K562 (cell line): ENCODE results near the gene EML5. TPM values are rescaled to one million over a fixed set of nuclear protein-coding genes. Genes with fewer than 3 reads are reported as not detected.

ENCODE experiments used
- ATAC-seq: fragments of 200-7000 bp; cut with Tn5 transposase; 3 replicates; pipeline ENCODE4 v1.9.1; 2020; ENCODE audit warnings: moderate library complexity
- BruUV-seq: library from RNA; stranded (reverse); fragments of 400-500 nt; replicated peaks from 2 replicates; lab custom pipeline; 2021; lab: Mats Ljungman, UMichigan
- CTCF ChIA-PET: fragments of 300-600 bp; formaldehyde crosslinking; extraction: SDS; loops from one replicate; lab custom pipeline; 2021; ENCODE audit warnings: low intra/inter-chr PET ratio; lab: Yijun Ruan, JAX
- POLR2A ChIA-PET: fragments of 300-600, 350-650 bp; sonication (Branson Sonifier 250); formaldehyde crosslinking; extraction: SDS; loops from one replicate; lab custom pipeline; 2021; ENCODE audit warnings: antibody characterized with exemption, inconsistent platforms; lab: Yijun Ruan, JAX
- DNase-seq, 4 experiments: peaks; one replicate each; pipeline versions ENCODE4 v3.0.0 to v3.0.0-alpha.2; 2011 to 2018; ENCODE audit warnings: low spot score in 3 of 4, mixed read lengths in 3 of 4; ENCODE audit errors: extremely low read depth in 1 of 4
- FAIRE-seq: peaks from 2 replicates; lab custom pipeline; 2011; peaks lifted over from hg19 to GRCh38; lab: Jason Lieb, UNC
- H2AFZ ChIP-seq: 2 replicates; pipeline ENCODE4 v1.6.0; 2011; ENCODE audit warnings: low read depth, low read length, control low read depth, inconsistent platforms
- H3K27ac ChIP-seq: fragments of 200-600 bp; 3 replicates; pipeline ENCODE4 v1.8.0; 2011; ENCODE audit warnings: low read depth, mild to moderate bottlenecking, control low read depth, inconsistent platforms, low read length, moderate library complexity, mixed read lengths; ENCODE audit errors: extremely low read depth
- H3K27me3 ChIP-seq, 2 experiments: fragments of 300-600 bp in 1 of 2; 2 replicates in 1 of 2; 3 replicates in 1 of 2; pipeline versions ENCODE4 v1.6.0 to v1.8.0; 2011; ENCODE audit warnings: inconsistent platforms in 2 of 2, low read length in 2 of 2, mild to moderate bottlenecking in 1 of 2, mixed read lengths in 1 of 2, moderate library complexity in 1 of 2; ENCODE audit not compliant: control insufficient read depth in 2 of 2, insufficient read depth in 2 of 2
- H3K36me3 ChIP-seq: fragments of 300-600 bp; 3 replicates; pipeline ENCODE4 v1.8.0; 2011; ENCODE audit warnings: mild to moderate bottlenecking, low read length, inconsistent platforms; ENCODE audit not compliant: control insufficient read depth, insufficient read depth
- H3K4me1 ChIP-seq, 2 experiments: fragments of 200-600 bp in 1 of 2; replicated peaks in 1 of 2; 2 replicates in 1 of 2; 3 replicates in 1 of 2; pipeline versions ENCODE4 v1.5.1 to v1.8.0; 2011; ENCODE audit warnings: inconsistent platforms in 2 of 2, low read length in 2 of 2, mild to moderate bottlenecking in 1 of 2, mixed read lengths in 1 of 2, moderate library complexity in 1 of 2; ENCODE audit not compliant: control insufficient read depth in 2 of 2, insufficient read depth in 2 of 2
- H3K4me2 ChIP-seq: 2 replicates; pipeline ENCODE4 v1.6.1; 2011; ENCODE audit warnings: low read length, control low read depth, inconsistent platforms, mixed read lengths; ENCODE audit not compliant: insufficient read depth
- H3K4me3 ChIP-seq: fragments of 200-600 bp; sonication (generic), shearing (Covaris generic); 2 replicates; pipeline ENCODE4 v1.5.1; 2016; ENCODE audit warnings: control low read depth, inconsistent platforms
- H3K79me2 ChIP-seq: fragments of 200-600 bp; 3 replicates; pipeline ENCODE4 v1.8.0; 2011; ENCODE audit warnings: low read length, inconsistent platforms; ENCODE audit not compliant: control insufficient read depth, insufficient read depth
- H3K9ac ChIP-seq, 2 experiments: 2 replicates each; pipeline versions ENCODE4 v1.6.0 to v1.6.1; 2011; ENCODE audit warnings: low read depth in 2 of 2, low read length in 2 of 2, control low read depth in 1 of 2, inconsistent platforms in 1 of 2, mild to moderate bottlenecking in 1 of 2, mixed read lengths in 1 of 2; ENCODE audit not compliant: insufficient read depth in 1 of 2
- H3K9me1 ChIP-seq: one replicate; pipeline ENCODE4 v1.6.0; 2011; ENCODE audit warnings: inconsistent platforms, mild to moderate bottlenecking, low read length, moderate library complexity; ENCODE audit not compliant: control insufficient read depth, insufficient read depth
- H3K9me3 ChIP-seq: replicated peaks from 2 replicates; pipeline ENCODE4 v1.5.1; 2011; ENCODE audit warnings: low read depth, low read length, inconsistent platforms; ENCODE audit not compliant: control insufficient read depth, insufficient read depth
- H4K20me1 ChIP-seq: replicated peaks from 2 replicates; pipeline ENCODE4 v1.6.1; 2011; ENCODE audit warnings: low read length, inconsistent platforms, mixed read lengths; ENCODE audit not compliant: control insufficient read depth, insufficient read depth
- DDX20 ChIP-seq: fragments of 450-650 bp; IDR thresholded peaks from 2 replicates; pipeline ENCODE4 v1.6.1; 2016; ENCODE audit warnings: missing genetic modification characterization, low read depth, mild to moderate bottlenecking, missing compliant biosample characterization, moderate library complexity
- DEAF1 ChIP-seq: fragments of 450-650 bp; formaldehyde crosslinking; IDR thresholded peaks from 2 replicates; pipeline ENCODE4 v1.4.0; 2020; ENCODE audit warnings: mild to moderate bottlenecking, moderate library complexity
- RNF219 ChIP-seq: fragments of 250-450 bp; sonication (Bioruptor Pico); IDR thresholded peaks from 2 replicates; pipeline ENCODE4 v1.5.0; 2022; ENCODE audit warnings: mild to moderate bottlenecking
- SMC3 ChIP-seq: conservative IDR thresholded peaks from 2 replicates; pipeline ENCODE4 v1.6.1; 2011; ENCODE audit warnings: low read depth, low read length, improper control_type of control experiment; ENCODE audit not compliant: insufficient read depth
- ZBTB7A ChIP-seq: IDR thresholded peaks from 2 replicates; pipeline ENCODE4 v1.6.1; 2011; ENCODE audit warnings: low read depth, mild to moderate bottlenecking, low read length, moderate library complexity, borderline replicate concordance; ENCODE audit not compliant: control insufficient read depth
- ZC3H11A ChIP-seq: IDR thresholded peaks from 2 replicates; pipeline ENCODE4 v1.6.1; 2012; ENCODE audit warnings: low read depth, low read length, improper control_type of control experiment
- WGBS: fragments of 100-300 bp; shearing (Covaris generic); methylation state at CpG from one replicate; pipeline ENCODE4 v1.1.6; 2016; ENCODE audit warnings: low coverage, mixed read lengths; ENCODE audit not compliant: insufficient coverage; ENCODE audit errors: missing lambda C conversion rate; 5-methylcytosine and 5-hydroxymethylcytosine counted together
- in situ Hi-C: fragments of 300-500 bp; cut with MboI; formaldehyde crosslinking; loops from 4 replicates; pipeline ENCODE4 v1.15.0; 2018; ENCODE audit warnings: inconsistent platforms, mixed read lengths
- intact Hi-C: fragments of 100-400 bp; cut with micrococcal nuclease; formaldehyde crosslinking; loops from 2 replicates; pipeline ENCODE4 v1.14.2; 2022
- polyA plus RNA-seq, 8 experiments: library from polyadenylated mRNA; depleted of rRNA in 4 of 8; stranded (reverse) in 5 of 8; unstranded in 3 of 8; fragments of >200 nt; fragmentation: Nextera tagmentation in 2 of 8; fragmentation: Illumina TruSeq in 1 of 8; extraction: Ambion mirVana in 2 of 8; extraction: Trizol in 1 of 8; gene quantifications; 2 replicates each; pipeline versions ENCODE4 v1.2.1 to v1.2.3, GENCODE V29; 2011 to 2014; ENCODE audit warnings: inconsistent platforms in 1 of 8, missing spikeins in 1 of 8
- total RNA-seq, 7 experiments: library from RNA; depleted of rRNA in 6 of 7; stranded (reverse); fragments of >200 nt in 6 of 7; fragmentation: Illumina TruSeq in 2 of 7; extraction: Trizol in 2 of 7; gene quantifications; 2 replicates each; pipeline versions ENCODE4 v1.2.1 to v1.2.3, GENCODE V29; 2011 to 2021; ENCODE audit warnings: low replicate concordance in 1 of 7

Gene EML5
- total and polyA plus RNA-seq, 9 of the 15 experiments (the other 6 are each of a cell fraction or from before 2014, with no cell fraction given), result 0.06 to 0.34 (median 0.22) TPM

DNA sequence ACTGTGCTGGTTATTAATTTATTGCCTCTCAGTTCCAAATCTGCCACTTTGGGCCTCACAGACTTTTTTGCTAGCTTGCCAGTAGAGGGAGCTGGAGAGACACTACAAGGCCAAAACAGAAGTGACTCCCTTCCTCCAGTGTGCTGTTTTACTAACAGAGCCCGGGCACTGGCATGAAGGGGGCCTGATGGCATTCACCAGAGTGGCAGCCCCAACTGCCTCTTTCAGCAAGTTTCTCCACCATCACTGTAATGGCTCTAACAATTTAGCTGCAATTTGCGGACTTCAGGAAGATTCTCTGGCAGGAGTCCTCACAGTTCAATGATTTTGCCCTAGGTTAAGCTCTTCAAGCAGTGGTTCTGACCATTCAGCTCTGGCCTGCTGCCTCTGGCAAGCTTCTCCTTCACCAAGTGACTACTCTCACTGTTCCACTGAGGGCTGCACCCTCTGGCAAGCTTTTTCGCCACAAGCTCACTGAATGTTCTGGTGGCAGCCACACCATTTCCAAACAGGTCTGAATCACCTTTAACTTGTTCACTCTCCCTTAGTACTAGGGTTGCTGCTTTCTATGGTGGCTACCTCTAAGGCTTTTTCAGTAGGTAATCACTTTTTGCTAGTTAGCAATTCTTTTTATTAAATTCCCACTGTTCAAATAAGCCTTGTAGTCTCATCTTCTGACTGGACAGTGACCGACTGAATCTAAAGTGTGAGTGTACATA is 125.0 kb downstream of the EML5 start (continued):
- TF ChIP-seq DEAF1 (peak; percentile 41; the same call in 1 of the 2 replicates), SMC3 (peak; percentile 51)

- Histone ChIP-seq H3K36me3 (no peaks in the 10 kb centered on the region), H3K27ac (no peak overlapping the region), H3K4me3 (no peak overlapping the region), H3K79me2 (no peaks in the 10 kb centered on the region), H3K4me2 (no peak overlapping the region), H3K9ac (no peak overlapping the region), H4K20me1 (no peaks in the 10 kb centered on the region), H3K4me1 (no peaks in the 10 kb centered on the region), H2AFZ (no peak overlapping the region), H3K27me3 (no peaks in the 10 kb centered on the region), H3K9me1 (no peaks in the 10 kb centered on the region), H3K9me3 (no peaks in the 10 kb centered on the region)
- WGBS, result 31% methylated on average over 2 of the region's 5 CpGs
- DNase-seq (no peak), ATAC-seq (no peak), FAIRE-seq (no peak)
- ChIA-PET CTCF (no interaction called here), POLR2A (no interaction called here)
- in situ Hi-C loops, result loop anchor here (25.0 kb wide), 1 partner anchor 352 kb away; no protein-coding TSS in a partner anchor
- intact Hi-C loops, result no loop called here
- BruUV-seq, result no TSS peak
- no peak for TF ChIP-seq RNF219
- no peak for TF ChIP-seq ZBTB7A
- no peak for TF ChIP-seq DDX20 (tag)
- no peak for TF ChIP-seq ZC3H11A
These were observed 132.7 kb downstream of the EML5 start for GRCh38 chr14:88660056-88660455.
